GM12878 (cell line): ENCODE measurements around the gene NLN. TPM values are rescaled to one million over a fixed set of nuclear protein-coding genes. Genes with fewer than 3 reads are reported as not detected.

Experiments used
- ATAC-seq: fragments of 200-7000 bp; cut with Tn5 transposase; 3 replicates; pipeline ENCODE4 v1.9.1; 2020; ENCODE audit warnings: mild to moderate bottlenecking, moderate library complexity
- BruUV-seq: library from RNA; stranded (reverse); fragments of 400-500 nt; replicated peaks from 2 replicates; lab custom pipeline; 2021; lab: Mats Ljungman, UMichigan
- CTCF ChIA-PET: fragments of 300-600 bp; sonication (Branson Sonifier 250); formaldehyde crosslinking; extraction: SDS; loops from one replicate; lab custom pipeline; 2021; ENCODE audit warnings: inconsistent platforms; lab: Yijun Ruan, JAX
- POLR2A ChIA-PET: fragments of 350-600 bp; formaldehyde crosslinking; extraction: SDS; loops from one replicate; lab custom pipeline; 2021; ENCODE audit warnings: inconsistent platforms; lab: Charles Lee
- RAD21 ChIA-PET: fragments of 300-600 bp; sonication (Branson Sonifier 250); formaldehyde crosslinking; loops from one replicate; lab custom pipeline; 2023; ENCODE audit warnings: antibody characterized with exemption; ENCODE audit not compliant: unreplicated experiment; lab: Charles Lee
- SMC1A ChIA-PET: fragments of 300-600 bp; sonication (Branson Sonifier 250); formaldehyde crosslinking; loops from one replicate; lab custom pipeline; 2023; ENCODE audit not compliant: unreplicated experiment, uncharacterized antibody; lab: Charles Lee
- DNase-seq: peaks from one replicate; pipeline ENCODE4 v3.0.0-alpha.2; 2011; ENCODE audit warnings: low read depth, low spot score
- FAIRE-seq: peaks from 3 replicates; lab custom pipeline; 2011; peaks lifted over from hg19 to GRCh38; lab: Jason Lieb, UNC
- H2AFZ ChIP-seq: 2 replicates; pipeline ENCODE4 v1.6.0; 2011; ENCODE audit warnings: low read depth, low read length, control low read depth; ENCODE audit not compliant: control insufficient read depth
- H3K27ac ChIP-seq: 2 replicates; pipeline ENCODE4 v1.5.1; 2011; ENCODE audit warnings: control low read depth; ENCODE audit not compliant: control insufficient read depth, insufficient read depth
- H3K27me3 ChIP-seq, 2 experiments: replicated peaks in 1 of 2; 2 replicates each; pipeline versions ENCODE4 v1.6.0 to v1.6.1; 2011; ENCODE audit warnings: low read length in 1 of 2; ENCODE audit not compliant: control insufficient read depth in 2 of 2, insufficient read depth in 2 of 2
- H3K36me3 ChIP-seq, 2 experiments: 2 replicates each; pipeline ENCODE4 v1.5.1; 2011; ENCODE audit warnings: low read length in 1 of 2; ENCODE audit not compliant: control insufficient read depth in 2 of 2, insufficient read depth in 2 of 2
- H3K4me1 ChIP-seq: 2 replicates; pipeline ENCODE4 v1.6.1; 2011; ENCODE audit warnings: mild to moderate bottlenecking, low read length, moderate library complexity, mixed read lengths; ENCODE audit not compliant: control insufficient read depth, insufficient read depth
- H3K4me2 ChIP-seq: 2 replicates; pipeline ENCODE4 v1.6.0; 2011; ENCODE audit warnings: control low read depth; ENCODE audit not compliant: control insufficient read depth, insufficient read depth
- H3K4me3 ChIP-seq: fragments of 200-600 bp; sonication (generic); 2 replicates; pipeline ENCODE4 v1.5.1; 2016
- H3K79me2 ChIP-seq: 2 replicates; pipeline ENCODE4 v1.6.0; 2011; ENCODE audit warnings: low read length; ENCODE audit not compliant: control insufficient read depth, insufficient read depth
- H3K9ac ChIP-seq: 2 replicates; pipeline ENCODE4 v1.8.0; 2011; ENCODE audit warnings: low read length, control low read depth, mixed read lengths; ENCODE audit not compliant: control insufficient read depth, insufficient read depth
- H3K9me3 ChIP-seq: replicated peaks from 3 replicates; pipeline ENCODE4 v1.5.1; 2011; ENCODE audit warnings: mild to moderate bottlenecking, low read length; ENCODE audit not compliant: control insufficient read depth, insufficient read depth
- H4K20me1 ChIP-seq: 2 replicates; pipeline ENCODE4 v1.6.0; 2011; ENCODE audit not compliant: control insufficient read depth, insufficient read depth
- ASH2L ChIP-seq: fragments of 300-600, 200-600 bp; sonication (generic); IDR thresholded peaks from 2 replicates; pipeline ENCODE4 v1.6.1; 2017; ENCODE audit warnings: low read depth, mild to moderate bottlenecking, borderline replicate concordance
- CHD1 ChIP-seq: IDR thresholded peaks from 2 replicates; pipeline ENCODE4 v1.6.1; 2012; ENCODE audit warnings: low read depth, low read length, improper control_type of control experiment
- E2F4 ChIP-seq: IDR thresholded peaks from 2 replicates; pipeline ENCODE4 v1.6.1; 2012; ENCODE audit warnings: low read depth, low read length, improper control_type of control experiment
- EZH2 ChIP-seq: IDR thresholded peaks from 2 replicates; pipeline ENCODE4 v1.6.1; 2012; ENCODE audit warnings: low read depth, mild to moderate bottlenecking, control low read depth, inconsistent platforms, low read length, borderline replicate concordance; ENCODE audit not compliant: control insufficient read depth
- FOXK2 ChIP-seq: fragments of 450-650 bp; IDR thresholded peaks from 2 replicates; pipeline ENCODE4 v1.6.1; 2017; ENCODE audit warnings: mild to moderate bottlenecking, moderate library complexity
- IRF4 ChIP-seq: IDR thresholded peaks from 2 replicates; pipeline ENCODE4 v1.6.1; 2011; ENCODE audit warnings: low read depth, low read length
- NFYA ChIP-seq: IDR thresholded peaks from 2 replicates; pipeline ENCODE4 v1.6.1; 2011; ENCODE audit warnings: low read depth, mild to moderate bottlenecking, low read length, improper control_type of control experiment, borderline replicate concordance
- NR2F1 ChIP-seq: fragments of 450-650 bp; conservative IDR thresholded peaks from 2 replicates; pipeline ENCODE4 v1.6.1; 2017; ENCODE audit warnings: mild to moderate bottlenecking
- PAX5 ChIP-seq: IDR thresholded peaks from 2 replicates; pipeline ENCODE4 v1.6.1; 2011; ENCODE audit warnings: low read depth, low read length, borderline replicate concordance
- POLR2A ChIP-seq: IDR thresholded peaks from 2 replicates; pipeline ENCODE4 v1.6.1; 2011; ENCODE audit warnings: low read depth, mild to moderate bottlenecking, low read length
- RB1 ChIP-seq: fragments of 450-650 bp; formaldehyde crosslinking; IDR thresholded peaks from 2 replicates; pipeline ENCODE4 v1.6.1; 2017; ENCODE audit warnings: mild to moderate bottlenecking, borderline replicate concordance
- RBBP5 ChIP-seq: fragments of 200-600 bp; sonication (generic); conservative IDR thresholded peaks from 2 replicates; pipeline ENCODE4 v1.6.1; 2016
- RCOR1 ChIP-seq: conservative IDR thresholded peaks from 2 replicates; pipeline ENCODE4 v1.6.1; 2012; ENCODE audit warnings: low read depth, low read length, improper control_type of control experiment
- RFX5 ChIP-seq: IDR thresholded peaks from 2 replicates; pipeline ENCODE4 v1.6.1; 2011; ENCODE audit warnings: low read depth, low read length, improper control_type of control experiment
- SMC3 ChIP-seq: IDR thresholded peaks from 2 replicates; pipeline ENCODE4 v1.6.1; 2011; ENCODE audit warnings: low read length, improper control_type of control experiment, borderline replicate concordance
- SUPT20H ChIP-seq: IDR thresholded peaks from 2 replicates; pipeline ENCODE4 v1.6.1; 2011; ENCODE audit warnings: low read depth, mild to moderate bottlenecking, low read length, moderate library complexity, borderline replicate concordance; ENCODE audit not compliant: control insufficient read depth
- YBX1 ChIP-seq: fragments of 450-650 bp; IDR thresholded peaks from 2 replicates; pipeline ENCODE4 v1.6.1; 2016; ENCODE audit warnings: antibody characterized with exemption
- ZNF274 ChIP-seq: IDR thresholded peaks from one replicate; pipeline ENCODE4 v1.8.0; 2011; ENCODE audit not compliant: insufficient read length, insufficient read depth
- WGBS: methylation state at CpG from one replicate; pipeline ENCODE4 v1.1.6; 2016; ENCODE audit warnings: low lambda C conversion rate; ENCODE audit not compliant: insufficient replicate concordance, insufficient coverage; ENCODE audit errors: missing lambda C conversion rate; 5-methylcytosine and 5-hydroxymethylcytosine counted together
- in situ Hi-C: fragments of 300-500 bp; cut with MboI; formaldehyde crosslinking; loops from 9 replicates; pipeline ENCODE4 v1.14.3; 2018; ENCODE audit warnings: mixed read lengths
- intact Hi-C: fragments of 100-400 bp; cut with micrococcal nuclease; formaldehyde crosslinking; loops from one replicate; pipeline ENCODE4 v1.14.2; 2022; ENCODE audit not compliant: unreplicated experiment
- polyA plus RNA-seq, 11 experiments: library from polyadenylated mRNA; depleted of rRNA in 4 of 11; unstranded in 6 of 11; stranded (reverse) in 5 of 11; fragments of >200 nt; fragmentation: Nextera tagmentation in 4 of 11; fragmentation: Illumina TruSeq in 1 of 11; extraction: Ambion mirVana in 4 of 11; extraction: Trizol in 1 of 11; gene quantifications; 1 replicate in 1 of 11; 2 replicates in 10 of 11; pipeline versions ENCODE4 v1.2.1 to v1.2.3, GENCODE V29; 2011 to 2016; ENCODE audit warnings: inconsistent platforms in 2 of 11, missing spikeins in 2 of 11, low read depth in 1 of 11
- total RNA-seq, 4 experiments: library from RNA; depleted of rRNA in 3 of 4; stranded (reverse); fragments of >200 nt in 3 of 4; fragmentation: Illumina TruSeq in 1 of 4; extraction: Trizol in 1 of 4; gene quantifications; 2 replicates each; pipeline versions ENCODE4 v1.2.1 to v1.2.3, GENCODE V29; 2013 to 2021

NLN gene
- total and polyA plus RNA-seq, 10 of the 15 experiments (the other 5 are each of a cell fraction or from before 2014, with no cell fraction given), result 6.8 to 56.9 (median 33.3) TPM

GRCh38 chr5:65801352-65801783, 79.4 kb downstream of the NLN start:
- Histone ChIP-seq H3K79me2 (no peaks in the 10 kb centered on the region), H3K27ac (no peak overlapping the region), H3K4me1 (no peaks in the 10 kb centered on the region), H3K4me2 (no peak overlapping the region), H3K9me3 (peaks cover 11% of the 10 kb centered on the region; the same call in 2 of the 3 replicates), H4K20me1 (no peaks in the 10 kb centered on the region), H3K27me3 (no peaks in the 10 kb centered on the region), H3K4me3 (no peak overlapping the region), H2AFZ (no peak overlapping the region), H3K9ac (no peak overlapping the region), H3K36me3 (no peaks in the 10 kb centered on the region; a peak in 1 of 4 replicates)
- POLR2A ChIA-PET, result interaction anchor here (1.7 kb wide), 1 partner anchor 41 kb away, joined by 4 read pairs; no protein-coding TSS in a partner anchor
- no peak for DNase-seq
- RAD21 ChIA-PET, result no interaction called here
- FAIRE-seq, result no peak
- intact Hi-C loops (no loop called here), in situ Hi-C loops (no loop called here)
- 59% methylated on average over 3 of the region's 3 CpGs for WGBS
- CTCF ChIA-PET, result no interaction called here
- no TSS peak for BruUV-seq
- SMC1A ChIA-PET, result interaction anchor here (1.5 to 1.7 kb wide), 2 partner anchors 11 to 22 kb away, joined by 3 to 4 read pairs; no protein-coding TSS in a partner anchor
- TF ChIP-seq E2F4 (no peak), EZH2 (no peak), IRF4 (no peak), SMC3 (no peak), CHD1 (no peak), NR2F1 (no peak), SUPT20H (no peak), PAX5 (no peak), ASH2L (no peak), RCOR1 (no peak), FOXK2 (no peak), NFYA (no peak), YBX1 (no peak), RBBP5 (no peak), ZNF274 (no peak), RB1 (no peak), POLR2A (no peak), RFX5 (no peak)
- TF ChIP-seq, all 136 proteins: peak for 0
- no peak for ATAC-seq
